Measurements from ENCODE around the gene STK32B. TPM values are rescaled to one million over a fixed set of nuclear protein-coding genes. Genes with fewer than 3 reads are reported as not detected.

STK32B gene
- total and polyA plus RNA-seq, 9 of the 15 experiments (the other 6 are each of a cell fraction or from before 2014, with no cell fraction given): 0.03 to 0.20 (median 0.07) TPM; not detected in 2

DNA sequence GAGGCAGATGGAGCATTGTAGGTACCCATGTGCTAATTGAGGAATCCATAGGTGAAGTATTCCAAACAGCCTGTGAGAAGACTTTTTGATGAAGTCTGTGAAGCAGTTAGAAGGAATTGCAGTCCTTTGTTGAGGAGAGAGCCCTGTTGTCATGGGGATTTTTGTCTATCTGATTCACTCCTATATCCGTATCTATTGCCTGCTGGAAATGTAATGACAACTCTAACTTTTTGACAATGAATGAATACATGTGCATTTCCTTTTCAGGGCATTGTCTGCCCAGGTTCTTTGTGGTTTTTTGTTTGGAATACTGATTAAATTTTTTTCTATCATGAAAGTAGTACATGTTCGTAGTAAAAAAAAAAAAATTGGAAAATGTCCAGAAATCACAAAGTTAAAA is 31.1 kb downstream of the STK32B start (continued):
- TF ChIP-seq EP300 (IDR thresholded peaks at IDR 0.05; ENCODE audit: low read length) (no peak), ESRRB (CRISPR knock-in tag; IDR thresholded peaks at IDR 0.05; ENCODE audit: borderline replicate concordance) (no peak), PTTG1 (tag; IDR thresholded peaks at IDR 0.05; ENCODE audit: low read depth) (no peak), TAF1 (IDR thresholded peaks at IDR 0.05; ENCODE audit: control insufficient read depth, extremely low read depth, insufficient read depth, low read length, severe bottlenecking) (no peak), ADNP (tag; IDR thresholded peaks at IDR 0.05) (no peak)

DNA sequence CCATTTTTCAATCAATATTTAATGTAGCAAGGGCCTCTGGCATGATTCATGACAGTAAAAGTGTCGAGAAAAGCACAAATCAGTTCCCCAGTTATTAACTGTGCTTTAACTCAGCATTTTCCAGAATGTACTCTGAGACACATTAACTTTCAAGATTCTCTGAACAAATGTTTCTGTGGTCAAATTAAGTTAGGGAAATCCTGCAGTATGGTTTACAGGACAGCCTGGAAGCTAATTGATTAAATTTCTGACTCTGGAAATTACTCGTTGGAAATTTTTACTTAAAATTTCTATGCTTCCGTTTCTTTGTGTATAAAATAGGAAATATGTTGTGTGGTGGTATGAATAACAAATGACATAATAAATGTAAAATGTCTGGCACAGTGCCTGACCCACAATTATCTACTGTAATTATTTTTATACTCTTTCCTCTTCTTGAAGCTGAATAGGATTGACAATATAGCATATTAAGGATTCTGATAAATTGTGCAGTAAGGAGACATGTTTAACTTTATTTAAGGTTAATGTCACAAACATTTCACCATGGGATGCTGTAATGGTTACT is 33.7 kb downstream of the STK32B start:
- ChIA-PET CTCF (ENCODE audit: low intra/inter-chr PET ratio) (no interaction called here), POLR2A (interaction anchor here (1.0 kb wide), 1 partner anchor 11 kb away, joined by 3 read pairs; no protein-coding TSS in a partner anchor)
- in situ Hi-C loops (cut with MboI): no loop called here
- Histone ChIP-seq H4K20me1 (replicated peaks; ENCODE audit: control insufficient read depth, insufficient read depth, low read length) (no peaks in the 10 kb centered on the region), H3K27me3 (ENCODE audit: control insufficient read depth in 2 of 2, insufficient read depth in 2 of 2, low read length in 2 of 2) (no peaks in the 10 kb centered on the region), H3K4me2 (ENCODE audit: insufficient read depth, low read length) (no peak overlapping the region), H3K79me2 (ENCODE audit: control insufficient read depth, insufficient read depth, low read length) (no peaks in the 10 kb centered on the region), H3K4me1 (replicated peaks in 1 of 2; ENCODE audit: control insufficient read depth in 2 of 2, insufficient read depth in 2 of 2, low read length in 2 of 2) (no peaks in the 10 kb centered on the region), H3K4me3 (no peak overlapping the region), H3K9me1 (ENCODE audit: control insufficient read depth, insufficient read depth, low read length) (no peaks in the 10 kb centered on the region), H3K9ac (ENCODE audit: insufficient read depth in 1 of 2, low read depth in 2 of 2, low read length in 2 of 2) (no peak overlapping the region), H2AFZ (ENCODE audit: low read depth, low read length) (no peak overlapping the region), H3K36me3 (ENCODE audit: control insufficient read depth, insufficient read depth, low read length) (no peaks in the 10 kb centered on the region), H3K9me3 (replicated peaks; ENCODE audit: control insufficient read depth, insufficient read depth, low read depth, low read length) (no peaks in the 10 kb centered on the region; the same call in 1 of the 2 replicates), H3K27ac (ENCODE audit: extremely low read depth, low read depth, low read length) (no peak overlapping the region)
- FAIRE-seq (no peak), DNase-seq (ENCODE audit: extremely low read depth in 1 of 4, low spot score in 3 of 4) (no peak), ATAC-seq (no peak)
- intact Hi-C loops (cut with micrococcal nuclease): no loop called here
- TF ChIP-seq HEY1 (CRISPR knock-in tag; IDR thresholded peaks at IDR 0.05; ENCODE audit: borderline replicate concordance) (no peak), SMARCE1 (IDR thresholded peaks at IDR 0.05) (no peak), CBFA2T3 (IDR thresholded peaks at IDR 0.05) (no peak), CREB1 (IDR thresholded peaks at IDR 0.05) (no peak), CREB1 (CRISPR knock-in tag; IDR thresholded peaks at IDR 0.05) (no peak), ZZZ3 (IDR thresholded peaks at IDR 0.05) (no peak), ZNF253 (CRISPR knock-in tag; conservative IDR thresholded peaks at IDR 0.05) (no peak), SIN3A (IDR thresholded peaks at IDR 0.05; ENCODE audit: borderline replicate concordance in 2 of 2, control insufficient read depth in 1 of 2, low read depth in 2 of 2, low read length in 2 of 2) (no peak), CTBP1 (IDR thresholded peaks at IDR 0.05; ENCODE audit: borderline replicate concordance) (no peak), POLR2B (IDR thresholded peaks at IDR 0.05; ENCODE audit: low read depth, partially characterized antibody) (no peak), BCL6 (CRISPR knock-in tag; IDR thresholded peaks at IDR 0.05) (no peak), U2AF2 (optimal IDR thresholded peaks at IDR 0.05; ENCODE audit: low read depth, low read length) (no peak)
- TF ChIP-seq, protein P1, sequence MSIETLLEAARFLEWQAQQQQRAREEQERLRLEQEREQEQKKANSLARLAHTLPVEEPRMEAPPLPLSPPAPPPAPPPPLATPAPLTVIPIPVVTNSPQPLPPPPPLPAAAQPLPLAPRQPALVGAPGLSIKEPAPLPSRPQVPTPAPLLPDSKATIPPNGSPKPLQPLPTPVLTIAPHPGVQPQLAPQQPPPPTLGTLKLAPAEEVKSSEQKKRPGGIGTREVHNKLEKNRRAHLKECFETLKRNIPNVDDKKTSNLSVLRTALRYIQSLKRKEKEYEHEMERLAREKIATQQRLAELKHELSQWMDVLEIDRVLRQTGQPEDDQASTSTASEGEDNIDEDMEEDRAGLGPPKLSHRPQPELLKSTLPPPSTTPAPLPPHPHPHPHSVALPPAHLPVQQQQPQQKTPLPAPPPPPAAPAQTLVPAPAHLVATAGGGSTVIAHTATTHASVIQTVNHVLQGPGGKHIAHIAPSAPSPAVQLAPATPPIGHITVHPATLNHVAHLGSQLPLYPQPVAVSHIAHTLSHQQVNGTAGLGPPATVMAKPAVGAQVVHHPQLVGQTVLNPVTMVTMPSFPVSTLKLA (conservative IDR thresholded peaks at IDR 0.05): no peak
- no TSS peak for BruUV-seq (replicated peaks)
- 0% methylated on average over 3 of the region's 3 CpGs for WGBS (ENCODE audit: insufficient coverage, low coverage, missing lambda C conversion rate)
